A549 (cell line): ENCODE results near the gene TSPAN16. TPM values are rescaled to one million over a fixed set of nuclear protein-coding genes. Genes with fewer than 3 reads are reported as not detected.

ENCODE experiments used
- ATAC-seq, 2 experiments: fragments of 200-7000 bp in 1 of 2; fragments of >200 bp in 1 of 2; cut with Nextera tagmentation in 1 of 2; cut with Tn5 transposase in 1 of 2; 3 replicates each; pipeline versions ENCODE4 v1.8.0 to v1.9.1; 2018 to 2020; ENCODE audit warnings: mild to moderate bottlenecking in 1 of 2, moderate library complexity in 1 of 2
- CTCF ChIA-PET: fragments of 300-600 bp; sonication (Branson Sonifier 250); formaldehyde crosslinking; extraction: SDS; loops from one replicate; lab custom pipeline; 2021; ENCODE audit warnings: antibody characterized with exemption, inconsistent platforms; lab: Yijun Ruan, JAX
- POLR2A ChIA-PET: fragments of 350-600 bp; formaldehyde crosslinking; extraction: SDS; loops from one replicate; lab custom pipeline; 2021; ENCODE audit warnings: antibody characterized with exemption, inconsistent platforms; lab: Yijun Ruan, JAX
- DNase-seq, 2 experiments: peaks; one replicate each; pipeline versions ENCODE4 v3.0.0 to v3.0.0-alpha.2; 2011 to 2016; ENCODE audit warnings: low read depth in 1 of 2, low spot score in 1 of 2
- FAIRE-seq: peaks from 2 replicates; lab custom pipeline; 2011; peaks lifted over from hg19 to GRCh38; lab: Jason Lieb, UNC
- H3K27ac ChIP-seq, 2 experiments: fragments of >200 bp; sonication (Bioruptor Twin); formaldehyde crosslinking; 3 replicates each; pipeline ENCODE4 v1.5.1; 2016 to 2017
- H3K4me1 ChIP-seq: fragments of >200 bp; sonication (Bioruptor Twin); formaldehyde crosslinking; 3 replicates; pipeline ENCODE4 v1.6.1; 2016
- H3K4me2 ChIP-seq: fragments of >200 bp; sonication (Bioruptor Twin); formaldehyde crosslinking; 3 replicates; pipeline ENCODE4 v1.6.1; 2016
- H3K4me3 ChIP-seq: fragments of >200 bp; sonication (Bioruptor Twin); formaldehyde crosslinking; 3 replicates; pipeline ENCODE4 v1.5.1; 2016
- H3K9me3 ChIP-seq: fragments of >200 bp; sonication (Bioruptor Twin); formaldehyde crosslinking; 3 replicates; pipeline ENCODE4 v1.6.1; 2016
- BHLHE40 ChIP-seq: IDR thresholded peaks from 2 replicates; pipeline ENCODE4 v1.6.1; 2012; ENCODE audit warnings: low read depth, low read length, inconsistent platforms
- CBX2 ChIP-seq: fragments of 200-600 bp; sonication (generic); IDR thresholded peaks from 2 replicates; pipeline ENCODE4 v1.6.1; 2016; ENCODE audit warnings: low read depth, mild to moderate bottlenecking, borderline replicate concordance
- CTCF ChIP-seq: fragments of >200 bp; sonication (Bioruptor Twin); formaldehyde crosslinking; IDR thresholded peaks from 3 replicates; pipeline ENCODE4 v1.5.1; 2016
- EHMT2 ChIP-seq: fragments of 200-600 bp; sonication (generic); IDR thresholded peaks from 2 replicates; pipeline ENCODE4 v1.6.1; 2016; ENCODE audit warnings: antibody characterized with exemption, low read depth, mild to moderate bottlenecking, moderate library complexity
- KDM5A ChIP-seq: fragments of 200-600 bp; sonication (generic); IDR thresholded peaks from 2 replicates; pipeline ENCODE4 v1.6.1; 2016; ENCODE audit warnings: antibody characterized with exemption, mild to moderate bottlenecking
- NR3C1 ChIP-seq: fragments of >200 bp; sonication (Bioruptor Twin); formaldehyde crosslinking; IDR thresholded peaks from 3 replicates; pipeline ENCODE4 v1.6.1; 2017
- ZNF302 ChIP-seq: fragments of 250-450 bp; sonication (Bioruptor Pico); IDR thresholded peaks from 2 replicates; pipeline ENCODE4 v1.9.0; 2021; ENCODE audit warnings: inconsistent platforms, mild to moderate bottlenecking, moderate library complexity
- WGBS: methylation state at CpG from one replicate; pipeline ENCODE4 v1.1.6; 2017; ENCODE audit errors: missing lambda C conversion rate; 5-methylcytosine and 5-hydroxymethylcytosine counted together
- polyA plus RNA-seq, 4 experiments: library from polyadenylated mRNA; depleted of rRNA in 3 of 4; stranded (reverse); fragments of >200 nt; fragmentation: RNase III in 1 of 4; extraction: RNeasy Plus Mini Kit Qiagen cat#74134 plus additional on column Dnase treatment in 1 of 4; gene quantifications; 2 replicates in 3 of 4; 3 replicates in 1 of 4; pipeline ENCODE4 v1.2.3, GENCODE V29; 2011 to 2017

TSPAN16 gene
- polyA plus RNA-seq, 2 of the 4 experiments (the other 2 are of a cell fraction) = not detected

DNA sequence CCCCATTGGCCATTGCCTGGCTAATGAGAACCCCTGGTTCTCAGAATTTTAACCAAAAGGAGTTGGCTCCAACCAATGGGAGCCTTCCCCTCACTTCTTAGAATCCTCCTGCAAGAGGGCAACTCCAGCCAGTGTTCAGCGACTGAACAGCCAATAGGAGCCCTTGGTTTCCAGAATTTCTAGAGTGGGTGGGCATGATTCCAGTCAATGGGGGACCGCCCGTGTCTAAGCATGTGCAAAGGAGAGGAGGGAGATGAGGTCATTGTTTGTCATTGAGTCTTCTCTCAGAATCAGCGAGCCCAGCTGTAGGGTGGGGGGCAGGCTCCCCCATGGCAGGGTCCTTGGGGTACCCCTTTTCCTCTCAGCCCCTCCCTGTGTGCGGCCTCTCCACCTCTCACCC is 69.0 kb downstream of the TSPAN16 start:
- 75% methylated on average over 5 of the region's 5 CpGs for WGBS
- H3K4me1 ChIP-seq = no peaks in the 10 kb centered on the region
- POLR2A ChIA-PET = interaction anchor here (2.8 kb wide), 1 partner anchor 10 kb away, joined by 13 read pairs; the partner anchor contains the start of gene SWSAP1
- no peak overlapping the region for H3K27ac ChIP-seq
- H3K4me2 ChIP-seq = no peak overlapping the region
- FAIRE-seq (no peak), DNase-seq (no peak), ATAC-seq (no peak)
- TF ChIP-seq CTCF = no peak
- TF ChIP-seq CBX2 = no peak
- TF ChIP-seq BHLHE40 = no peak
- TF ChIP-seq NR3C1 = no peak
- no peak for TF ChIP-seq KDM5A
- no peak for TF ChIP-seq EHMT2
- no peak for TF ChIP-seq ZNF302
- CTCF ChIA-PET = interaction anchor here (1.0 kb wide), 1 partner anchor 18 kb away, joined by 3 read pairs; no protein-coding TSS in a partner anchor
- H3K9me3 ChIP-seq = no peaks in the 10 kb centered on the region
- no peak overlapping the region for H3K4me3 ChIP-seq

Other genes with a start within 250 kb of the TSPAN16 start
- gene LDLR, start 206.7 kb upstream of the TSPAN16 start, polyA plus RNA-seq (2011; rRNA removed) = 29.2 and 37.0 TPM in 2 replicates
- gene LDLR, start 206.7 kb upstream of the TSPAN16 start, polyA plus RNA-seq (2017; fragmentation: RNase III; extraction: RNeasy Plus Mini Kit Qiagen cat#74134 plus additional on column Dnase treatment) = 35.6 to 55.8 TPM (median 50.8 TPM) in 3 replicates
- gene SPC24, start 140.4 kb upstream of the TSPAN16 start, polyA plus RNA-seq (2011; rRNA removed) = 16.3 and 16.5 TPM in 2 replicates
- 21.8 to 22.2 TPM (median 22.2 TPM) in 3 replicates for gene SPC24, start 140.4 kb upstream of the TSPAN16 start, polyA plus RNA-seq (2017; fragmentation: RNase III; extraction: RNeasy Plus Mini Kit Qiagen cat#74134 plus additional on column Dnase treatment)
- 20.5 and 35.5 TPM in 2 replicates for gene KANK2, start 98.6 kb upstream of the TSPAN16 start, polyA plus RNA-seq (2011; rRNA removed)
- gene KANK2, start 98.6 kb upstream of the TSPAN16 start, polyA plus RNA-seq (2017; fragmentation: RNase III; extraction: RNeasy Plus Mini Kit Qiagen cat#74134 plus additional on column Dnase treatment) = 63.8 to 68.0 TPM (median 66.1 TPM) in 3 replicates
- 0.12 TPM in 1 of 2 replicates, not detected in the other for gene ANGPTL8, start 56.5 kb upstream of the TSPAN16 start, polyA plus RNA-seq (2011; rRNA removed)
- gene ANGPTL8, start 56.5 kb upstream of the TSPAN16 start, polyA plus RNA-seq (2017; fragmentation: RNase III; extraction: RNeasy Plus Mini Kit Qiagen cat#74134 plus additional on column Dnase treatment) = 0.16 TPM in 1 of 3 replicates, not detected in the others
- 8.0 and 9.6 TPM in 2 replicates for gene DOCK6, start 33.6 kb upstream of the TSPAN16 start, polyA plus RNA-seq (2011; rRNA removed)
- 7.5 to 10.4 TPM (median 7.6 TPM) in 3 replicates for gene DOCK6, start 33.6 kb upstream of the TSPAN16 start, polyA plus RNA-seq (2017; fragmentation: RNase III; extraction: RNeasy Plus Mini Kit Qiagen cat#74134 plus additional on column Dnase treatment)
- gene RAB3D, start 43.5 kb downstream of the TSPAN16 start, polyA plus RNA-seq (2011; rRNA removed) = 22.3 and 26.8 TPM in 2 replicates
- 4.1 to 5.6 TPM (median 4.8 TPM) in 3 replicates for gene RAB3D, start 43.5 kb downstream of the TSPAN16 start, polyA plus RNA-seq (2017; fragmentation: RNase III; extraction: RNeasy Plus Mini Kit Qiagen cat#74134 plus additional on column Dnase treatment)
- 183 and 230 TPM in 2 replicates for gene TMEM205, start 50.1 kb downstream of the TSPAN16 start, polyA plus RNA-seq (2011; rRNA removed)
- 91.6 to 92.6 TPM (median 92.3 TPM) in 3 replicates for gene TMEM205, start 50.1 kb downstream of the TSPAN16 start, polyA plus RNA-seq (2017; fragmentation: RNase III; extraction: RNeasy Plus Mini Kit Qiagen cat#74134 plus additional on column Dnase treatment)
- gene CCDC159, start 50.4 kb downstream of the TSPAN16 start, polyA plus RNA-seq (2011; rRNA removed) = 11.3 and 12.2 TPM in 2 replicates
- 8.4 to 11.2 TPM (median 8.6 TPM) in 3 replicates for gene CCDC159, start 50.4 kb downstream of the TSPAN16 start, polyA plus RNA-seq (2017; fragmentation: RNase III; extraction: RNeasy Plus Mini Kit Qiagen cat#74134 plus additional on column Dnase treatment)
- 5.6 and 6.3 TPM in 2 replicates for gene PLPPR2, start 59.3 kb downstream of the TSPAN16 start, polyA plus RNA-seq (2011; rRNA removed)
- gene PLPPR2, start 59.3 kb downstream of the TSPAN16 start, polyA plus RNA-seq (2017; fragmentation: RNase III; extraction: RNeasy Plus Mini Kit Qiagen cat#74134 plus additional on column Dnase treatment) = 8.6 to 12.3 TPM (median 9.7 TPM) in 3 replicates
- 1.2 and 1.3 TPM in 2 replicates for gene SWSAP1, start 78.5 kb downstream of the TSPAN16 start, polyA plus RNA-seq (2011; rRNA removed)
- gene SWSAP1, start 78.5 kb downstream of the TSPAN16 start, polyA plus RNA-seq (2017; fragmentation: RNase III; extraction: RNeasy Plus Mini Kit Qiagen cat#74134 plus additional on column Dnase treatment) = 1.5 to 1.8 TPM (median 1.5 TPM) in 3 replicates
- gene EPOR, start 88.2 kb downstream of the TSPAN16 start, polyA plus RNA-seq (2011; rRNA removed) = 4.4 and 5.2 TPM in 2 replicates
- 2.8 to 3.6 TPM (median 3.3 TPM) in 3 replicates for gene EPOR, start 88.2 kb downstream of the TSPAN16 start, polyA plus RNA-seq (2017; fragmentation: RNase III; extraction: RNeasy Plus Mini Kit Qiagen cat#74134 plus additional on column Dnase treatment)
- gene RGL3, start 123.2 kb downstream of the TSPAN16 start, polyA plus RNA-seq (2011; rRNA removed) = 1.5 and 1.8 TPM in 2 replicates
- 2.3 to 4.0 TPM (median 3.7 TPM) in 3 replicates for gene RGL3, start 123.2 kb downstream of the TSPAN16 start, polyA plus RNA-seq (2017; fragmentation: RNase III; extraction: RNeasy Plus Mini Kit Qiagen cat#74134 plus additional on column Dnase treatment)
- 0.46 and 0.70 TPM in 2 replicates for gene ODAD3, start 139.0 kb downstream of the TSPAN16 start, polyA plus RNA-seq (2011; rRNA removed)
- gene ODAD3, start 139.0 kb downstream of the TSPAN16 start, polyA plus RNA-seq (2017; fragmentation: RNase III; extraction: RNeasy Plus Mini Kit Qiagen cat#74134 plus additional on column Dnase treatment) = 0.99 to 1.2 TPM (median 1.0 TPM) in 3 replicates
- gene PRKCSH, start 139.5 kb downstream of the TSPAN16 start, polyA plus RNA-seq (2011; rRNA removed) = 75.0 and 102 TPM in 2 replicates
- 206 to 215 TPM (median 212 TPM) in 3 replicates for gene PRKCSH, start 139.5 kb downstream of the TSPAN16 start, polyA plus RNA-seq (2017; fragmentation: RNase III; extraction: RNeasy Plus Mini Kit Qiagen cat#74134 plus additional on column Dnase treatment)
- 0.03 TPM in 1 of 2 replicates, not detected in the other for gene ELAVL3, start 184.9 kb downstream of the TSPAN16 start, polyA plus RNA-seq (2011; rRNA removed)
- gene ELAVL3, start 184.9 kb downstream of the TSPAN16 start, polyA plus RNA-seq (2017; fragmentation: RNase III; extraction: RNeasy Plus Mini Kit Qiagen cat#74134 plus additional on column Dnase treatment) = 0.01 to 0.03 TPM in 2 of 3 replicates, not detected in the other
- 2.9 and 3.8 TPM in 2 replicates for gene ZNF653, start 209.7 kb downstream of the TSPAN16 start, polyA plus RNA-seq (2011; rRNA removed)
- 2.9 to 4.2 TPM (median 3.8 TPM) in 3 replicates for gene ZNF653, start 209.7 kb downstream of the TSPAN16 start, polyA plus RNA-seq (2017; fragmentation: RNase III; extraction: RNeasy Plus Mini Kit Qiagen cat#74134 plus additional on column Dnase treatment)
- 29.7 and 36.6 TPM in 2 replicates for gene ECSIT, start 233.0 kb downstream of the TSPAN16 start, polyA plus RNA-seq (2011; rRNA removed)
- gene ECSIT, start 233.0 kb downstream of the TSPAN16 start, polyA plus RNA-seq (2017; fragmentation: RNase III; extraction: RNeasy Plus Mini Kit Qiagen cat#74134 plus additional on column Dnase treatment) = 23.0 to 24.4 TPM (median 23.8 TPM) in 3 replicates
- gene CNN1, start 242.7 kb downstream of the TSPAN16 start, polyA plus RNA-seq (2011; rRNA removed) = 0.62 and 0.89 TPM in 2 replicates
- 0.96 to 1.0 TPM (median 1.00 TPM) in 3 replicates for gene CNN1, start 242.7 kb downstream of the TSPAN16 start, polyA plus RNA-seq (2017; fragmentation: RNase III; extraction: RNeasy Plus Mini Kit Qiagen cat#74134 plus additional on column Dnase treatment)